CD4-positive, CD25-positive, alpha-beta regulatory T cell (primary cell): ENCODE data around the gene SH3BP4. TPM values are rescaled to one million over a fixed set of nuclear protein-coding genes. Genes with fewer than 3 reads are reported as not detected.

Experiments
- ATAC-seq, 2 donors: fragments of 150-1000 bp; cut with Tn5 transposase; one replicate each; pipeline ENCODE4 v1.10.0; 2021; ENCODE audit warnings: low read depth in 2 of 2, moderate number of reproducible peaks in 2 of 2, moderate library complexity in 1 of 2
- DNase-seq, 3 donors: peaks; one replicate each; pipeline versions ENCODE4 v3.0.0 to v3.0.0-alpha.2; 2012 to 2022; ENCODE audit warnings: mixed read lengths in 1 of 3
- H3K27ac ChIP-seq: one replicate; pipeline ENCODE4 v1.7.0; 2013; ENCODE audit warnings: mild to moderate bottlenecking, low read length; ENCODE audit not compliant: insufficient read depth, poor library complexity, severe bottlenecking
- H3K27me3 ChIP-seq: one replicate; pipeline ENCODE4 v1.7.0; 2013; ENCODE audit warnings: low read length; ENCODE audit not compliant: control insufficient read depth, insufficient read depth
- H3K36me3 ChIP-seq: one replicate; pipeline ENCODE4 v1.7.0; 2013; ENCODE audit warnings: mild to moderate bottlenecking, low read length, moderate library complexity; ENCODE audit not compliant: control insufficient read depth, insufficient read depth
- H3K4me1 ChIP-seq: 2 replicates; pipeline ENCODE4 v1.7.0; 2013; ENCODE audit warnings: mild to moderate bottlenecking, low read length; ENCODE audit not compliant: insufficient read depth, control insufficient read depth, poor library complexity, severe bottlenecking
- H3K4me3 ChIP-seq: one replicate; pipeline ENCODE4 v1.7.0; 2013; ENCODE audit warnings: low read depth, mild to moderate bottlenecking, low read length, moderate library complexity
- H3K9me3 ChIP-seq, 2 experiments: 1 replicate in 1 of 2; 2 replicates in 1 of 2; pipeline ENCODE4 v1.7.0; 2013; ENCODE audit warnings: low read length in 2 of 2, mild to moderate bottlenecking in 1 of 2, moderate library complexity in 1 of 2; ENCODE audit not compliant: control insufficient read depth in 2 of 2
- H3K27ac Mint-ChIP-seq, 3 donors: one replicate each; pipeline ENCODE4 v1.8.0; 2020 to 2022; ENCODE audit warnings: mild to moderate bottlenecking in 3 of 3, mixed read lengths in 3 of 3, moderate library complexity in 2 of 3
- H3K27me3 Mint-ChIP-seq: one replicate; pipeline ENCODE4 v1.8.0; 2022; ENCODE audit warnings: mild to moderate bottlenecking, mixed read lengths
- H3K36me3 Mint-ChIP-seq: one replicate; pipeline ENCODE4 v1.8.0; 2020; ENCODE audit warnings: mixed read lengths
- H3K4me1 Mint-ChIP-seq, 4 donors: one replicate each; pipeline ENCODE4 v1.8.0; 2020 to 2022; ENCODE audit warnings: mixed read lengths in 4 of 4, mild to moderate bottlenecking in 1 of 4
- H3K4me3 Mint-ChIP-seq, 4 donors: one replicate each; pipeline ENCODE4 v1.8.0; 2020 to 2022; ENCODE audit warnings: mild to moderate bottlenecking in 4 of 4, mixed read lengths in 4 of 4, moderate library complexity in 3 of 4
- H3K9me3 Mint-ChIP-seq, 7 donors: one replicate each; pipeline ENCODE4 v1.8.0; 2020 to 2022; ENCODE audit warnings: mixed read lengths in 7 of 7, mild to moderate bottlenecking in 3 of 7, moderate library complexity in 2 of 7
- polyA plus RNA-seq, 4 donors: library from polyadenylated mRNA; unstranded; fragments of 300-500 nt; fragmentation: Illumina TruSeq; gene quantifications; one replicate each; pipeline ENCODE4 v1.2.3, GENCODE V29; 2021
- total RNA-seq: library from RNA; stranded (reverse); gene quantifications from one replicate; pipeline ENCODE4 v1.2.3, GENCODE V29; 2022

Gene SH3BP4
- total and polyA plus RNA-seq, 5 donors from 2014 or later: 0.37 TPM; not detected in 4

GRCh38 chr2:234949762-234950434 lies 1.9 kb upstream of the SH3BP4 start:
- Histone ChIP-seq H3K27me3 (peaks cover 24% of the 10 kb centered on the region), H3K36me3 (no peaks in the 10 kb centered on the region), H3K27ac (no peak overlapping the region), H3K4me3 (no peak overlapping the region), H3K4me1 (peaks cover 6% of the 10 kb centered on the region), H3K9me3 (no peaks in the 10 kb centered on the region)
- Mint-ChIP-seq H3K27me3 (peaks cover 63% of the 10 kb centered on the region), H3K4me3 (peak overlapping the region in 2 of 4 donors; percentile 34 to 48), H3K9me3 (no peaks in the 10 kb centered on the region), H3K27ac (no peak overlapping the region), H3K36me3 (no peaks in the 10 kb centered on the region), H3K4me1 (peaks cover 0 to 11% (median 5%) of the 10 kb centered on the region in 4 donors)
- DNase-seq: no peak
- ATAC-seq: no peak

- H3K9me3 ChIP-seq: no peaks in the 10 kb centered on the region
- no peaks in the 10 kb centered on the region for H3K36me3 Mint-ChIP-seq
- no peak overlapping the region for H3K4me3 ChIP-seq
- no peaks in the 10 kb centered on the region for H3K9me3 Mint-ChIP-seq
- peaks cover 0 to 11% (median 5%) of the 10 kb centered on the region in 4 donors for H3K4me1 Mint-ChIP-seq
- no peaks in the 10 kb centered on the region for H3K36me3 ChIP-seq
- DNase-seq (no peak), ATAC-seq (no peak)
- peaks cover 6% of the 10 kb centered on the region for H3K4me1 ChIP-seq
- no peak overlapping the region for H3K27ac Mint-ChIP-seq
- H3K4me3 Mint-ChIP-seq: peak overlapping the region in 2 of 4 donors; percentile 34 to 48
- H3K27me3 Mint-ChIP-seq: peaks cover 63% of the 10 kb centered on the region
- peaks cover 24% of the 10 kb centered on the region for H3K27me3 ChIP-seq
- no peak overlapping the region for H3K27ac ChIP-seq
Measured at GRCh38 chr2:234950435-234950729, 1.4 kb upstream of the SH3BP4 start.

DNA sequence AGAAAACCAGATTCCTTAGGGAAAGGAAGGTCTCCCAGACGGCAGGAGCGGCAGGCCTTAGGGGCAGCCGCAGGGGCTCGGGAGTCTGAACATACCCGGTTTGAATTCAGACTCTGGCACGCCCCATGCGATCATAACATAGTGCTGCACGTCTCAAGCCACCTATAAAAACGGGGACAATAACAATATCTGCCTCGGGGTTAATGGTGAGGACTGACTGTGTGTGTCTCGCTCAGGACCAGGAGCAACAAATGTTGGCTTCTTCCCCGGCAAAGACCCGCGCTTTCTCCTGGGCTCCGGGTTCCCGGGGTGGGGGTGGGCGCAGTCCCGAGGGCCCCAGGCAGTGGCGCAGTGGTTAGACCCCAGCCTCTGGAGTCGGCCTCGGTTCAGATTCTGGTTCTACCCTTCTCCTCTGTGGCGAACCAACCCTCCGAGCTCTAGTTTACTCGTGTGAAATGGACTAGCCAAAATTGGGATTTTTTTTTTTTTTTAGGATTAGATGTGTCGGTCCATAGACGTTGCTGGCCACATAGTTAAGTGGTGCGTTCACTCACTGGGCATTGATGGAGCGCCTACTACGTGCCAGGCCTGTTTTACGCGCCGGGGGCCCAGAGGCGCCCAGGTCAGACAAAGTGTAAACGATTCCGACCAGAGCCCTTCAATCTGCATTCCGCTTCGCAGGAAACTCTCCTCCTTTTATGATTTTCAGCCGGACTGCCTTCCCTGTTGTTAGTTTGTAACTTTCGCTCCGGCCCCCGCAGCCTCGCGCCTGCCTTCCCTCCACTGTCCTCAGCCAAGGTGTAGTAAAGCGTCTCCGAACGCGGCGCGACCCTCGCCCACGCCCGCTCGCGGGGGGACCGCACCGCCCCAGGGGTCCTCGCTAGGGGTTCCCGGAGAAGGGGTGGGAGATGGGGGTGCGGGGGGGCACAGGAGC lies 820 bp upstream of the SH3BP4 start:
- H3K27me3 ChIP-seq: peaks cover 24% of the 10 kb centered on the region
- H3K36me3 ChIP-seq: no peaks in the 10 kb centered on the region
- peaks cover 63% of the 10 kb centered on the region for H3K27me3 Mint-ChIP-seq
- peaks cover 6% of the 10 kb centered on the region for H3K4me1 ChIP-seq
- DNase-seq (no peak), ATAC-seq (no peak)
- no peak overlapping the region for H3K4me3 ChIP-seq
- no peak overlapping the region for H3K27ac Mint-ChIP-seq
- no peak overlapping the region for H3K27ac ChIP-seq
- peaks cover 0 to 11% (median 5%) of the 10 kb centered on the region in 4 donors for H3K4me1 Mint-ChIP-seq
- H3K9me3 ChIP-seq: no peaks in the 10 kb centered on the region
- peak overlapping the region; percentile 25 to 72 (median 70) for H3K4me3 Mint-ChIP-seq
- H3K9me3 Mint-ChIP-seq: no peaks in the 10 kb centered on the region
- H3K36me3 Mint-ChIP-seq: no peaks in the 10 kb centered on the region

GRCh38 chr2:234952270-234953115 lies 676 bp downstream of the SH3BP4 start:
- Histone ChIP-seq H3K27ac (no peak overlapping the region), H3K4me1 (peaks cover 6% of the 10 kb centered on the region), H3K4me3 (no peak overlapping the region), H3K36me3 (no peaks in the 10 kb centered on the region), H3K9me3 (no peaks in the 10 kb centered on the region), H3K27me3 (peaks cover 24% of the 10 kb centered on the region)
- H3K27ac Mint-ChIP-seq: no peak overlapping the region
- peaks cover 57% of the 10 kb centered on the region for H3K27me3 Mint-ChIP-seq
- no peaks in the 10 kb centered on the region for H3K9me3 Mint-ChIP-seq
- no peaks in the 10 kb centered on the region for H3K36me3 Mint-ChIP-seq
- DNase-seq: no peak
- peaks cover 0 to 11% (median 5%) of the 10 kb centered on the region in 4 donors for H3K4me1 Mint-ChIP-seq
- peak overlapping the region in 3 of 4 donors; percentile 41 to 52 (median 51) for H3K4me3 Mint-ChIP-seq
- ATAC-seq: no peak

- Mint-ChIP-seq H3K27me3 (peaks cover 53% of the 10 kb centered on the region), H3K9me3 (no peaks in the 10 kb centered on the region), H3K4me3 (peak overlapping the region in 3 of 4 donors; percentile 26 to 83 (median 70)), H3K4me1 (peaks cover 0 to 11% (median 5%) of the 10 kb centered on the region in 4 donors), H3K36me3 (no peaks in the 10 kb centered on the region), H3K27ac (no peak overlapping the region)
- no peak for DNase-seq
- peaks cover 6% of the 10 kb centered on the region for H3K4me1 ChIP-seq
- no peaks in the 10 kb centered on the region for H3K9me3 ChIP-seq
- peaks cover 22% of the 10 kb centered on the region for H3K27me3 ChIP-seq
- ATAC-seq: no peak
- no peak overlapping the region for H3K27ac ChIP-seq
- no peak overlapping the region for H3K4me3 ChIP-seq
- no peaks in the 10 kb centered on the region for H3K36me3 ChIP-seq
Measured at GRCh38 chr2:234953116-234954031, 1.6 kb downstream of the SH3BP4 start.

- H3K4me1 Mint-ChIP-seq: peaks cover 0 to 11% (median 5%) of the 10 kb centered on the region in 4 donors
- H3K27me3 ChIP-seq: peaks cover 16% of the 10 kb centered on the region
Measured at GRCh38 chr2:234954551-234954992, 2.8 kb downstream of the SH3BP4 start.

More at GRCh38 chr2:234954551-234954992, 2.8 kb downstream of the SH3BP4 start:
- no peak for DNase-seq
- no peak overlapping the region for H3K27ac ChIP-seq
- H3K9me3 ChIP-seq: no peaks in the 10 kb centered on the region
- Mint-ChIP-seq H3K27ac (no peak overlapping the region), H3K36me3 (no peaks in the 10 kb centered on the region), H3K27me3 (peaks cover 41% of the 10 kb centered on the region), H3K9me3 (peaks cover 0 to 4% (median 0%) of the 10 kb centered on the region in 7 donors), H3K4me3 (peak overlapping the region in 2 of 4 donors; percentile 21 to 43)
- no peaks in the 10 kb centered on the region for H3K36me3 ChIP-seq
- H3K4me1 ChIP-seq: peaks cover 6% of the 10 kb centered on the region
- ATAC-seq: no peak
- no peak overlapping the region for H3K4me3 ChIP-seq
